ENCODE results near the gene SPATS2. TPM values are rescaled to one million over a fixed set of nuclear protein-coding genes. Genes with fewer than 3 reads are reported as not detected.
A peak's percentile ranks its signal among the peaks of the same experiment; 100 is the strongest.
"Not testable (repeated sequence)": the region's sequence is repeated elsewhere in the genome, so short reads cannot be mapped to it uniquely, and the experiment has no call there.

Gene SPATS2
- total RNA-seq, 2 experiments from 2014 or later = 8.7 to 9.6 TPM

- no peak for DNase-seq
- intact Hi-C loops (cut with micrococcal nuclease) = no loop called here
- H3K9me3 Mint-ChIP-seq = no peaks in the 10 kb centered on the region
- H3K4me1 Mint-ChIP-seq (ENCODE audit: low read depth) = peaks cover 2% of the 10 kb centered on the region
- H3K4me3 Mint-ChIP-seq = no peak overlapping the region
- H3K36me3 Mint-ChIP-seq (ENCODE audit: low read depth) = peaks cover 1% of the 10 kb centered on the region
- peaks cover 11% of the 10 kb centered on the region for H3K27me3 Mint-ChIP-seq (ENCODE audit: low read depth)
- CTCF ChIA-PET = interaction anchor here (0.7 to 2.4 kb wide), 5 partner anchors 15 to 151 kb away, joined by 3 to 10 read pairs (median 7); partner anchors contain the start of gene DNAJC22
- H3K27ac Mint-ChIP-seq = no peak overlapping the region
These were observed 5.2 kb upstream of the SPATS2 start for GRCh38 chr12:49362077-49362476.

DNA sequence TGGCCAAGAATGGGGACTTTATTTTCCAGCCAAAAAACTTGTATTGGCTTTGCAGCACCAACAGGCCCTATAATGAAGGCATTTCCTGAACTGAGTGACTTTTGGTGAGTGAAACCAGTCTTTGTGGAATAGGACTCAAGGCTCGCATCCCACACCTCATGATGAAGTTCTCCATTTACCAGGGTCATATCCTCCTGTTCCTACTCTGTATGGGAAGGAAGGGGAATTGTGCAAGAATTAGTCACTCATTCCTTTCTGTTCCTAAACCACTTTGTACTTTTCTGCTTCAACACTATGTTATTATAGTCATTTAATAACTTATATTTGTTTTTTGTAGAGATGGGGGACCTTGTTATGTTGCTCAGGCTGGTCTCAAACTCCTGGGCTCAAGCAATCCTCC is 2.3 kb upstream of the SPATS2 start:
- CTCF ChIA-PET = interaction anchor here (0.9 to 1.9 kb wide), 5 partner anchors 17 to 155 kb away, joined by 3 to 7 read pairs (median 3); no protein-coding TSS in a partner anchor
- Mint-ChIP-seq H3K36me3 (ENCODE audit: low read depth) (peaks cover 1% of the 10 kb centered on the region), H3K27me3 (ENCODE audit: low read depth) (peaks cover 2% of the 10 kb centered on the region), H3K4me3 (no peak overlapping the region), H3K27ac (no peak overlapping the region), H3K4me1 (ENCODE audit: low read depth) (peaks cover 21% of the 10 kb centered on the region), H3K9me3 (no peaks in the 10 kb centered on the region)
- intact Hi-C loops (cut with micrococcal nuclease) = loop anchor here (5.0 kb wide), 3 partner anchors 87 to 462 kb away; partner anchors contain the start of gene NCKAP5L
- no peak for DNase-seq

GRCh38 chr12:49365542-49365941 is 1.7 kb upstream of the SPATS2 start:
- H3K9me3 Mint-ChIP-seq = no peaks in the 10 kb centered on the region
- no peak overlapping the region for H3K4me3 Mint-ChIP-seq
- CTCF ChIA-PET = interaction anchor here (0.7 to 2.6 kb wide), 7 partner anchors 8 to 155 kb away, joined by 3 to 16 read pairs (median 5); no protein-coding TSS in a partner anchor
- H3K27me3 Mint-ChIP-seq (ENCODE audit: low read depth) = peaks cover 2% of the 10 kb centered on the region
- peaks cover 1% of the 10 kb centered on the region for H3K36me3 Mint-ChIP-seq (ENCODE audit: low read depth)
- peaks cover 23% of the 10 kb centered on the region for H3K4me1 Mint-ChIP-seq (ENCODE audit: low read depth)
- H3K27ac Mint-ChIP-seq = no peak overlapping the region
- no peak for DNase-seq
- intact Hi-C loops (cut with micrococcal nuclease) = loop anchor here (5.0 kb wide), 3 partner anchors 87 to 462 kb away; partner anchors contain the start of gene NCKAP5L

DNA sequence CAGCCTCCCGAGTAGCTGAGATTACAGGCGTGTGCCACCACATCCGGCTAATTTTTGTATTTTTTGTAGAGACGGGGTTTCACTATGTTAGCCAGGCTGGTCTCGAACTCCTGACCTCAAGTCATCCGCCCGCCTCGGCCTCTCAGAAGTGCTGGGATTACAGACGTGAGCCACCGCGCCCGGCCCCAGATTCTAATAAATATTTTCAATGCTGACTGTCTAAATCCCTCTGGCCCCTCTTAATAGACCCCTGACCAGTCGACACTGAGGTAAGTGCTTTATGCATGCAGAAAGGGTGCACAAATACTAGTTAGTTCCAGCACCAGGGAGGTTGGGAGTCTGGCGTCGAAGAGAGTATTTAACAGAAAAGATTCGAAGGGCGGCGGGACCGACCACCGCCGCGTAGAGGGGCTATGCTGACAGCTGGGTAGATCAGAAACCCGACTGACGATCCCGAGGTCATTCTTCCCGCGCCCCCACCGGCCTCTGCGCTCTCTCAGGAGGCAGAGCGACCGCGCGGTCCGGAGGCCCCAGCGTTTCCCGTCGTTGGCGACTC is 1.1 kb upstream of the SPATS2 start:
- intact Hi-C loops (cut with micrococcal nuclease) = loop anchor here (1.0 to 5.0 kb wide), 7 partner anchors 19 to 461 kb away; partner anchors contain the start of genes DNAJC22, NCKAP5L, PRPF40B and TUBA1C
- CTCF ChIA-PET = interaction anchor here (0.7 to 2.6 kb wide), 9 partner anchors 8 to 170 kb away, joined by 3 to 16 read pairs (median 5); partner anchors contain the start of gene C1QL4
- DNase-seq = peak; percentile 21
- Mint-ChIP-seq H3K9me3 (no peaks in the 10 kb centered on the region), H3K4me1 (ENCODE audit: low read depth) (peaks cover 23% of the 10 kb centered on the region), H3K4me3 (peak overlapping the region; percentile 95), H3K36me3 (ENCODE audit: low read depth) (peaks cover 1% of the 10 kb centered on the region), H3K27ac (peak overlapping the region; percentile 95), H3K27me3 (ENCODE audit: low read depth) (no peaks in the 10 kb centered on the region)

DNA sequence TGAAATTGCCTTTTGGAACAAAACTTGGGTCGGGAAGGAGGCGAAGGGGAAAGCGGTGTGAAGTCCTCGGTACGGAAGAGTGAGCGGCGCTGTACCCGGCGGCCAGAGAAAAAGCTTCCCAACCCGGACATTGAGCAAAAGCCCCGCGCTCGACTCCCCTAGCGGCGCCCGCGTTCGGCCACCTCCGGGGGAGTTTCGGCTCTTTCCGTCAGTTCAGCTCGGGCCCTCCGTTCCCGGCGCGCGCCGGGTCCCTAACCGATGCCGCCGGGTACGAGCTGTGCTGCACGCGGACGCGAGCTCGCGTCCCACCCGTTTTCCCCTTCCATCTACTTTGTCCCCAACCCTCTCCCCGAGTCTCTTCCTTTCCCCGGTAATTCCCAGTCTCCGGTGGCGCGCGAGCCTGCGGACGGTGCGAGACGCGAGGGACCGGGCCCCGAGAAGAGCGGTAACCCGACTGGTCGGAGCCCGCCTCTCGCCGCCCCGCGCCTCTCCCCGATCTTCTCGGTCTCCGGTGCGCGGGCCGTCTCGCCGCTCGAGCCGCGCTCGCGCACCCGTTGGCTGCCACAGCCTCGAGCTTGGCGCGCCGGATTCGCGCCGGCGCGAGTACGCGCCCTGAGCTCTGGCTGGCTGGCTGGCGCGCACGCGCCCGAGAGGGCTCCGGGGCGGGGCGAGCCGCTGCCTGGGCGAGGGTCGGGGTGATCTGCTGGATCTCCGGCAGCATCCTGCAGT is 446 bp upstream of the SPATS2 start:
- Mint-ChIP-seq H3K4me3 (peak overlapping the region; percentile 95), H3K36me3 (ENCODE audit: low read depth) (peaks cover 1% of the 10 kb centered on the region), H3K27ac (peak overlapping the region; percentile 95), H3K4me1 (ENCODE audit: low read depth) (peaks cover 23% of the 10 kb centered on the region), H3K27me3 (ENCODE audit: low read depth) (no peaks in the 10 kb centered on the region), H3K9me3 (no peaks in the 10 kb centered on the region)
- CTCF ChIA-PET = interaction anchor here (0.7 to 2.6 kb wide), 10 partner anchors 9 to 170 kb away, joined by 3 to 16 read pairs (median 5); partner anchors contain the start of gene C1QL4
- intact Hi-C loops (cut with micrococcal nuclease) = loop anchor here (1.0 to 5.0 kb wide), 8 partner anchors 20 to 460 kb away; partner anchors contain the start of genes DNAJC22, NCKAP5L, PRPF40B and TUBA1C
- peak; percentile 90 for DNase-seq

DNA sequence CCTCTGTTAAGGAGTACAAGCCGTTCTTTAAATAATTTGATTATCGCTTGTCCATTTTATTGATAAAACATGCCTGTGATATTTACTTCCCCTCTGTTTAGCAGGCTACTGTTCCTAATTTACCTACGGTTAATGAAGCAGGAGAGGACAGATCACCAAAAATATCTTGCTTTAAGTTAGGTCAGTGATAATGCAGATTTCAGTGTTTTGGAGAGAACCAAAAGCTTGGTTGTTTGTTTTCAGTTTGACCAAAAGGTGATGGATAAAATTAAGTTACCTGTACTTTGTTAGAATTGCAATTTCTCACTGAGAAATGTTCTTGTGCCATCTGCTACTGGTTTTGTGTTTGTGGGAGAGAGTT is 958 bp downstream of the SPATS2 start:
- Mint-ChIP-seq H3K4me1 (ENCODE audit: low read depth) (peaks cover 23% of the 10 kb centered on the region), H3K27me3 (ENCODE audit: low read depth) (no peaks in the 10 kb centered on the region), H3K27ac (no peak overlapping the region), H3K36me3 (ENCODE audit: low read depth) (peaks cover 2% of the 10 kb centered on the region), H3K9me3 (no peaks in the 10 kb centered on the region), H3K4me3 (peak overlapping the region; percentile 95)
- intact Hi-C loops (cut with micrococcal nuclease) = loop anchor here (5.0 kb wide), 3 partner anchors 84 to 459 kb away; partner anchors contain the start of gene NCKAP5L
- DNase-seq = no peak
- CTCF ChIA-PET = interaction anchor here (1.8 kb wide), 1 partner anchor 26 kb away, joined by 5 read pairs; no protein-coding TSS in a partner anchor

DNA sequence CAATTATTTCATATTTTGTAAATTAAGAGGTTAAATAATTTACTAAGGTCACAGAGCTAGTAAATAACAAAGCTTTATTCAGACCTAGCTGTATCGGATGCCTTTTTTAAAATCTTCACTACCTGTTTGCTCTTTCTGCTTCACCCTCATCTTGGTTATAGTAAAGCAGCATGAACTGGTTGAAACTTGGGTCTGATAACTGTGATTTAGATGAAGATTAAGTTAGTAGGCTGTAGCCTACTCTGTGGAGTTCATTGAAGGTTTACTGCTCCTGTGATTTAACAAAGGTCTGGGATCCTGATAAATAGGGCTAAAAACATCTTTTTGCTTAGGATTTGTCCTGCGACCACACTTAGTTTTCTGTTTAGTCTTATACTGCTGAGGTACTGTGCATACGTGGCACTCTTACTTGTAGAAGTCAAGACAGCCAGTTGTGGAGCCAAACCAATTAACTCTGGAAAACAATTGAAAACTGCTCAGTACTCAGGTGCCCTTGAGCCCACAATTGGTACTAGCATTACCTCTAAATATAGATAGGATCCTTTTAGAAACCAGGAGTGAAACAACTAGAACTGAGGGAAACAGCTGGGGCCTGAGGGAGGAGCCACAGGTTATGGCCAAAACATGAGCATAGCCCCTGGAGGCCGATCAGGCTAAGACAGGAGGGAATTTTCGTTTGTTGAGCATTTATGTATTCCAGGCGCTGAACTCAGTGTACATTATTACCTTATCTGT is 2.3 kb downstream of the SPATS2 start:
- H3K27ac Mint-ChIP-seq = no peak overlapping the region

GRCh38 chr12:49370539-49370938 is 3.3 kb downstream of the SPATS2 start:
- no peak overlapping the region for H3K27ac Mint-ChIP-seq
- DNase-seq = no peak
- H3K36me3 Mint-ChIP-seq (ENCODE audit: low read depth) = peaks cover 3% of the 10 kb centered on the region
- CTCF ChIA-PET = interaction anchor here (2.1 kb wide), 1 partner anchor 12 kb away, joined by 13 read pairs; no protein-coding TSS in a partner anchor
- peaks cover 23% of the 10 kb centered on the region for H3K4me1 Mint-ChIP-seq (ENCODE audit: low read depth)
- no peaks in the 10 kb centered on the region for H3K9me3 Mint-ChIP-seq
- H3K27me3 Mint-ChIP-seq (ENCODE audit: low read depth) = no peaks in the 10 kb centered on the region
- intact Hi-C loops (cut with micrococcal nuclease) = no loop called here
- no peak overlapping the region for H3K4me3 Mint-ChIP-seq

More for the DNA sequence above, 2.3 kb downstream of the SPATS2 start:
- Mint-ChIP-seq H3K36me3 (ENCODE audit: low read depth) (peaks cover 3% of the 10 kb centered on the region), H3K4me3 (no peak overlapping the region), H3K27me3 (ENCODE audit: low read depth) (no peaks in the 10 kb centered on the region), H3K9me3 (no peaks in the 10 kb centered on the region), H3K4me1 (ENCODE audit: low read depth) (peaks cover 23% of the 10 kb centered on the region)
- intact Hi-C loops (cut with micrococcal nuclease) = loop anchor here (5.0 kb wide), 3 partner anchors 83 to 458 kb away; partner anchors contain the start of gene NCKAP5L
- CTCF ChIA-PET = interaction anchor here (0.7 to 2.1 kb wide), 4 partner anchors 11 to 143 kb away, joined by 3 to 13 read pairs (median 3); no protein-coding TSS in a partner anchor
- peak; percentile 55 for DNase-seq

- Mint-ChIP-seq H3K9me3 (no peaks in the 10 kb centered on the region), H3K4me3 (no peak overlapping the region), H3K4me1 (ENCODE audit: low read depth) (no peaks in the 10 kb centered on the region), H3K36me3 (ENCODE audit: low read depth) (peaks cover 2% of the 10 kb centered on the region), H3K27ac (no peak overlapping the region), H3K27me3 (ENCODE audit: low read depth) (no peaks in the 10 kb centered on the region)
- CTCF ChIA-PET = interaction anchor here (1.2 kb wide), 2 partner anchors 17 to 139 kb away, joined by 3 read pairs; no protein-coding TSS in a partner anchor
- DNase-seq = no peak
- intact Hi-C loops (cut with micrococcal nuclease) = no loop called here
These were observed 8.1 kb downstream of the SPATS2 start for GRCh38 chr12:49375406-49375805.

DNA sequence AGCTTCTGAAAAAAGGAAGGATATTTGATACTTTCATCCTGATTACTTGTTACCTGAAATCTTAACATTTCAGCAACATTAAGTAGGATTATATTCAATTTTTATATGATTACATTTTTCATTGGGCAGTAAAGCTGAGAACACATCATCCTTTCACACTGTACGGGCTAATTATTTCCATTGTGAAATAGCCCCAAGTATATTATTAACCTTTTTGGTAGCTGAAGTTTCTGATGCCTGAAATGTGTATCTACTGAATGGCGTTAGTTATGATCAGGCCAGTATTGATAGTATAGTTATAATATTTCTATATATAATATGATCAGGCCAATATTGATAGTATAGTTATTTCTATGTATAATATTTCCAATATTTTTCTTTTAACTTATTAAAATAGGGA is 10.1 kb downstream of the SPATS2 start:
- H3K4me3 Mint-ChIP-seq = no peak overlapping the region
- H3K27ac Mint-ChIP-seq = no peak overlapping the region
- no peaks in the 10 kb centered on the region for H3K27me3 Mint-ChIP-seq (ENCODE audit: low read depth)
- no peaks in the 10 kb centered on the region for H3K9me3 Mint-ChIP-seq
- H3K4me1 Mint-ChIP-seq (ENCODE audit: low read depth) = no peaks in the 10 kb centered on the region
- peaks cover 2% of the 10 kb centered on the region for H3K36me3 Mint-ChIP-seq (ENCODE audit: low read depth)
- intact Hi-C loops (cut with micrococcal nuclease) = no loop called here
- DNase-seq = no peak
- CTCF ChIA-PET = interaction anchor here (1.0 to 1.4 kb wide), 3 partner anchors 12 to 124 kb away, joined by 3 to 4 read pairs (median 3); no protein-coding TSS in a partner anchor

- H3K36me3 Mint-ChIP-seq (ENCODE audit: low read depth); H3K27ac Mint-ChIP-seq; H3K4me1 Mint-ChIP-seq (ENCODE audit: low read depth); H3K9me3 Mint-ChIP-seq; intact Hi-C loops (cut with micrococcal nuclease); DNase-seq; H3K27me3 Mint-ChIP-seq (ENCODE audit: low read depth); H3K4me3 Mint-ChIP-seq: not testable (repeated sequence)
- CTCF ChIA-PET = interaction anchor here (0.6 kb wide), 1 partner anchor 103 kb away, joined by 3 read pairs; no protein-coding TSS in a partner anchor
These were observed 12.9 kb downstream of the SPATS2 start for GRCh38 chr12:49380184-49380583.
